Measurements from ENCODE around the gene MAST3. TPM values are rescaled to one million over a fixed set of nuclear protein-coding genes. Genes with fewer than 3 reads are reported as not detected.
A peak's percentile ranks its signal among the peaks of the same experiment; 100 is the strongest.

MAST3 gene
- total and polyA plus RNA-seq, 2 of the 8 experiments (the other 6 are each of a cell fraction or from before 2014, with no cell fraction given), result 3.4 to 9.0 TPM

- TF ChIP-seq CHD7 (IDR thresholded peaks at IDR 0.05; ENCODE audit: insufficient replicate concordance, low read length), result no peak
- no peak for TF ChIP-seq CHD1 (IDR thresholded peaks at IDR 0.05; ENCODE audit: low read depth, low read length)
- TF ChIP-seq CBX5 (IDR thresholded peaks at IDR 0.05; ENCODE audit: low read depth, low read length), result no peak
- TF ChIP-seq KDM1A (IDR thresholded peaks at IDR 0.05; ENCODE audit: borderline replicate concordance, low read length), result no peak
- no peak for TF ChIP-seq PHF8 (conservative IDR thresholded peaks at IDR 0.05; ENCODE audit: low read depth, low read length)
- TF ChIP-seq BACH1 (IDR thresholded peaks at IDR 0.05; ENCODE audit: low read length), result no peak
- no peak for TF ChIP-seq FOSL1 (IDR thresholded peaks at IDR 0.05; ENCODE audit: insufficient read depth, low read depth, low read length)
- TF ChIP-seq SIX5 (IDR thresholded peaks at IDR 0.05; ENCODE audit: low read depth, low read length), result no peak
- TF ChIP-seq TCF12 (IDR thresholded peaks at IDR 0.05; ENCODE audit: low read depth, low read length), result no peak
- TF ChIP-seq RBBP5 (IDR thresholded peaks at IDR 0.05; ENCODE audit: borderline replicate concordance, low read depth, low read length), result no peak
- TF ChIP-seq JUN (IDR thresholded peaks at IDR 0.05; ENCODE audit: low read depth, low read length), result no peak
- TF ChIP-seq TAF1 (IDR thresholded peaks at IDR 0.05; ENCODE audit: low read depth, low read length), result peak; percentile 36; the same call in 1 of the 2 replicates
- no peak for TF ChIP-seq RXRA (IDR thresholded peaks at IDR 0.05; ENCODE audit: insufficient read depth, low read depth, low read length)
These were observed 3.1 kb downstream of the MAST3 start (continued) for GRCh38 chr19:18100710-18101109.

Measured in H1 (cell line).